PC-9 (cell line): ENCODE measurements around the gene DENND1A.

ENCODE experiments used
- CTCF ChIP-seq: fragments of 200-600 bp; sonication (generic); conservative IDR thresholded peaks from 2 replicates; pipeline ENCODE4 v1.6.1; 2017; ENCODE audit warnings: mixed run types, antibody characterized with exemption, mild to moderate bottlenecking, moderate library complexity
- EZH2 ChIP-seq: fragments of 200-600 bp; sonication (generic); IDR thresholded peaks from 2 replicates; pipeline ENCODE4 v1.8.0; 2017; ENCODE audit warnings: antibody characterized with exemption, low read depth

GRCh38 chr9:123727332-123727731 is 202.6 kb downstream of the DENND1A start:
- no peak for TF ChIP-seq CTCF
- no peak for TF ChIP-seq EZH2
